ENCODE measurements around the gene MAP7D1. TPM values are rescaled to one million over a fixed set of nuclear protein-coding genes. Genes with fewer than 3 reads are reported as not detected.
"Not testable (repeated sequence)": the region's sequence is repeated elsewhere in the genome, so short reads cannot be mapped to it uniquely, and the experiment has no call there.

Gene MAP7D1
- total RNA-seq, 2 donors from 2014 or later, result 119 to 120 TPM

DNA sequence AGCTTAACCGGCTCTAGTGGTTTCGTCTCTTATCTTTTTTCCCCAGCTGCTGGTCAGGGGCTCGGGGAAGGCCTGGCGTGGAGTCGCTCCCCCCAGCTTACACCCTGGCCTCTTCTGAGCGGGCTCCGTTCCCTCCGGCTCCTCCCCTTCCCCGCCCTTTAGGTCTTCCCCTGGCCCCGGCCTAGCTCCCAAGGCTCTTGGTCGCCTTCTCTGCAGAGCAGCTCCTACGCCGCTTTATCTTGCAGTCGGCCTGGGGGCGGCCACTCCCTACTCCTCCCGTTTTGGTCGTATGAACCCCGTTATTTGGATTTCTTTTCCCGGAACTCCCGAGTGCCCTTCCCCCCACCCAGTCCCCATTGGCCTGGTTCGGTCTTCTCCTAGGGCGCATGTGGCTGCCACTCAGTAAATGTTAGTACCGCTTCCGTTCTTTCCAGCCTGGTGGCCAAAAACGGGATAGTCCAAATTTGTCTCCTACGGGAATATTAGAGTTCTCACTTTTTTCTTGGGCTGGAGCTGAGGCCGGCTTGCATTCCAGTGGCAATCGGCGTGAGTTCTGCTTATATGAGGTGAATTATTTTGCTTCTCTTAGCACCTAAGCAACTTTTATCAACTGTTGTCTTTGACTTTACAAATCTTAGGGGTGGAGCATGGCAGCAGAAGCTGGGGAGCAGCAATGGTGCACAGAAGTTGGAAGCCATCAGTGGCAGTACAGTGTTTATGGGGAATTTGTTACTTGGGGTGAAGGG is 68.8 kb downstream of the MAP7D1 start:
- Mint-ChIP-seq H3K4me1 (peaks cover 22% of the 10 kb centered on the region), H3K9me3 (no peaks in the 10 kb centered on the region), H3K27me3 (ENCODE audit: insufficient read depth) (no peaks in the 10 kb centered on the region), H3K36me3 (ENCODE audit: low read depth) (peaks cover 32% of the 10 kb centered on the region), H3K27ac (peak overlapping the region; percentile 98), H3K4me3 (peak overlapping the region; percentile 98)
- peak; percentile 93 for DNase-seq
- no peaks in the 10 kb centered on the region for H3K9me3 ChIP-seq (ENCODE audit: control insufficient read depth, low read length)
- peak overlapping the region; percentile 99 for H3K4me3 ChIP-seq (ENCODE audit: low read length)
- H3K27me3 ChIP-seq (ENCODE audit: control insufficient read depth, insufficient read depth, low read length, poor library complexity, severe bottlenecking), result no peaks in the 10 kb centered on the region
- TF ChIP-seq, protein P1, sequence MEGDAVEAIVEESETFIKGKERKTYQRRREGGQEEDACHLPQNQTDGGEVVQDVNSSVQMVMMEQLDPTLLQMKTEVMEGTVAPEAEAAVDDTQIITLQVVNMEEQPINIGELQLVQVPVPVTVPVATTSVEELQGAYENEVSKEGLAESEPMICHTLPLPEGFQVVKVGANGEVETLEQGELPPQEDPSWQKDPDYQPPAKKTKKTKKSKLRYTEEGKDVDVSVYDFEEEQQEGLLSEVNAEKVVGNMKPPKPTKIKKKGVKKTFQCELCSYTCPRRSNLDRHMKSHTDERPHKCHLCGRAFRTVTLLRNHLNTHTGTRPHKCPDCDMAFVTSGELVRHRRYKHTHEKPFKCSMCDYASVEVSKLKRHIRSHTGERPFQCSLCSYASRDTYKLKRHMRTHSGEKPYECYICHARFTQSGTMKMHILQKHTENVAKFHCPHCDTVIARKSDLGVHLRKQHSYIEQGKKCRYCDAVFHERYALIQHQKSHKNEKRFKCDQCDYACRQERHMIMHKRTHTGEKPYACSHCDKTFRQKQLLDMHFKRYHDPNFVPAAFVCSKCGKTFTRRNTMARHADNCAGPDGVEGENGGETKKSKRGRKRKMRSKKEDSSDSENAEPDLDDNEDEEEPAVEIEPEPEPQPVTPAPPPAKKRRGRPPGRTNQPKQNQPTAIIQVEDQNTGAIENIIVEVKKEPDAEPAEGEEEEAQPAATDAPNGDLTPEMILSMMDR (conservative IDR thresholded peaks at IDR 0.05), result peak; percentile 73
- H3K9ac ChIP-seq (ENCODE audit: extremely low read depth, low read length, poor library complexity, severe bottlenecking), result peak overlapping the region; percentile 97
- H3K4me1 ChIP-seq (ENCODE audit: control insufficient read depth, insufficient read depth, low read length), result no peaks in the 10 kb centered on the region
- peaks cover 33% of the 10 kb centered on the region for H3K36me3 ChIP-seq (ENCODE audit: control insufficient read depth, insufficient read depth, low read length)
- peak overlapping the region; percentile 95 for H3K27ac ChIP-seq (ENCODE audit: low read depth, low read length)
- 0% methylated on average over 27 to 29 of the region's 29 CpGs for WGBS, 2 experiments (ENCODE audit: insufficient coverage in 1 of 2, insufficient read length in 1 of 2)

DNA sequence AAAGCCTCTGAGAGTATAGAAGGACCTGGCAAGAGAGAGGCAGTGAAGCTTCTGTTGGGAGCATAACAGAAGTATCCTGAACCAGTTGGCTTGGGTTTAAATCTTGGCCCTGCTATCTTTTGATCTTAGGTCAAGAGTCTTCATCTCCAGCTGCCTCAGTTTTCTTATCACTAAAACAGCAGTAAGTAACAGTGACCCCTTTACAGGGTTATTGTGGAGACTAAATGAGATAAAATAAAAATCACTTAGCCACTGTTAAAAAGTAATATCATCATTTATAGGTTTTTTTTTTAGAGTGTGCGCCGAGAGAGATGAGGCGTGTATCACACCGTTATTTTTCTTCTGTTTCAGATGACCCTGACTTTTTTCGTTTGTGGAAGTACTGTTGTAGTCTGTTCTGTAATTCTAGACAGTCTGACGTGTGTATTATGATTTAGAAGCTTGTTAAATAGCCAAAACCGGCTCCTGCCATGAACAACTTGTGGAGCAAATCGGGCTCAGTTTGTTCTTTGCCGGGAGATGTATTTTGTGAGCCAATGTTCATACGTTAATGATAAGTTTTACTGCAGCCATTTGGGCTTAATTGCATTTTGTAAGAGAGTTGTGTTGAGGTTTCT is 69.4 kb downstream of the MAP7D1 start:
- DNase-seq, result no peak
- H3K4me1 Mint-ChIP-seq, result peaks cover 22% of the 10 kb centered on the region
- Histone ChIP-seq H3K36me3 (ENCODE audit: control insufficient read depth, insufficient read depth, low read length) (peaks cover 35% of the 10 kb centered on the region), H3K9me3 (ENCODE audit: control insufficient read depth, low read length) (no peaks in the 10 kb centered on the region), H3K27me3 (ENCODE audit: control insufficient read depth, insufficient read depth, low read length, poor library complexity, severe bottlenecking) (no peaks in the 10 kb centered on the region), H3K4me1 (ENCODE audit: control insufficient read depth, insufficient read depth, low read length) (no peaks in the 10 kb centered on the region), H3K9ac (ENCODE audit: extremely low read depth, low read length, poor library complexity, severe bottlenecking) (peak overlapping the region; percentile 97), H3K4me3 (ENCODE audit: low read length) (peak overlapping the region; percentile 99), H3K27ac (ENCODE audit: low read depth, low read length) (no peak overlapping the region)
- H3K9me3 Mint-ChIP-seq, result no peaks in the 10 kb centered on the region
- H3K27ac Mint-ChIP-seq, result peak overlapping the region; percentile 98
- WGBS, 2 experiments (ENCODE audit: insufficient coverage in 1 of 2, insufficient read length in 1 of 2), result 72 to 74% methylated on average over 10 of the region's 10 CpGs
- peak overlapping the region; percentile 98 for H3K4me3 Mint-ChIP-seq
- peaks cover 32% of the 10 kb centered on the region for H3K36me3 Mint-ChIP-seq (ENCODE audit: low read depth)
- TF ChIP-seq, protein P1 (conservative IDR thresholded peaks at IDR 0.05), result no peak
- H3K27me3 Mint-ChIP-seq (ENCODE audit: insufficient read depth), result no peaks in the 10 kb centered on the region

DNA sequence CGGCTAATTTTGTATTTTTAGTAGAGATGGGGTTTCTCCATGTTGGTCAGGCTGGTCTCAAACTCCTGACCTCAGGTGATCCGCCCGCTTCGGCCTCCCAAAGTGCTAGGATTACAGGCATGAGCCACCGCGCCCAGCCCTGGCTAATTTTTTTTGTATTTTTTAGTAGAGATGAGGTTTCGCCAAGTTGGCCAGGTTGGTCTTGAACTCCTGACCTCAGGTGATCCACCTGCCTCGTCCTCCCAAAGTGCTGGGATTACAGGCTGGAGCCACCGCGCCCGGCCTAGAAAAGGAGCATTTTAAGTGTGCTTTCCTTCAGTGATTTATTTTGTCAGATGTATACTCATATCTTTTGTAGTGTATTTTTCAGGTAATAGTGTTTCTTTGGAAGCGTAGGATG is 74.3 kb downstream of the MAP7D1 start:
- not testable (repeated sequence) for H3K4me3 Mint-ChIP-seq; H3K9me3 Mint-ChIP-seq; H3K4me1 ChIP-seq (ENCODE audit: control insufficient read depth, insufficient read depth, low read length); H3K4me3 ChIP-seq (ENCODE audit: low read length); DNase-seq; H3K27ac Mint-ChIP-seq; H3K9ac ChIP-seq (ENCODE audit: extremely low read depth, low read length, poor library complexity, severe bottlenecking); H3K27ac ChIP-seq (ENCODE audit: low read depth, low read length); H3K27me3 ChIP-seq (ENCODE audit: control insufficient read depth, insufficient read depth, low read length, poor library complexity, severe bottlenecking); H3K27me3 Mint-ChIP-seq (ENCODE audit: insufficient read depth); H3K9me3 ChIP-seq (ENCODE audit: control insufficient read depth, low read length)
- Mint-ChIP-seq H3K36me3 (ENCODE audit: low read depth) (peaks cover 50% of the 10 kb centered on the region), H3K4me1 (peaks cover 12% of the 10 kb centered on the region)
- H3K36me3 ChIP-seq (ENCODE audit: control insufficient read depth, insufficient read depth, low read length), result peaks cover 75% of the 10 kb centered on the region
- WGBS, 2 experiments (ENCODE audit: insufficient coverage in 1 of 2, insufficient read length in 1 of 2), result 89 to 95% methylated on average over 5 to 11 of the region's 12 CpGs

Other genes starting within 250 kb of the MAP7D1 start
- 10 to 100 TPM; 32.8 to 39.8 TPM for gene AGO3, start 225.1 kb upstream of the MAP7D1 start, total RNA-seq
- 1 to 10 TPM; 5.6 to 9.5 TPM for gene TEKT2, start 72.1 kb upstream of the MAP7D1 start, total RNA-seq
- 10 to 100 TPM; 22.1 to 25.3 TPM for gene ADPRS, start 67.3 kb upstream of the MAP7D1 start, total RNA-seq
- under 1 TPM; 0.18 to 0.40 TPM for gene COL8A2, start 30.9 kb upstream of the MAP7D1 start, total RNA-seq
- gene TRAPPC3, start 6.7 kb upstream of the MAP7D1 start, total RNA-seq, result 10 to 100 TPM; 61.5 to 79.9 TPM
- 100 to 1,000 TPM; 145 to 165 TPM for gene THRAP3, start 68.3 kb downstream of the MAP7D1 start, total RNA-seq
- gene SH3D21, start 150.2 kb downstream of the MAP7D1 start, total RNA-seq, result 10 to 100 TPM; 14.7 to 15.5 TPM
- gene EVA1B, start 167.5 kb downstream of the MAP7D1 start, total RNA-seq, result 10 to 100 TPM; 14.1 to 16.3 TPM
- 10 to 100 TPM; 19.4 to 32.4 TPM for gene STK40, start 229.8 kb downstream of the MAP7D1 start, total RNA-seq
- gene LSM10, start 241.7 kb downstream of the MAP7D1 start, total RNA-seq, result 10 to 100 TPM; 37.5 to 45.6 TPM

Data from endodermal cell (in vitro differentiated cells).